Thymus (tissue), 11 donors: ENCODE measurements around the gene MAFB. TPM values are rescaled to one million over a fixed set of nuclear protein-coding genes. Genes with fewer than 3 reads are reported as not detected.

Experiments used
- DNase-seq, 9 donors: peaks; one replicate each; pipeline ENCODE4 v3.0.0-alpha.2; 2013; ENCODE audit warnings: low spot score in 9 of 9, low read depth in 6 of 9, missing footprints in 1 of 9
- H3K27ac ChIP-seq, 2 donors: one replicate each; pipeline ENCODE4 v1.5.1; 2013; ENCODE audit warnings: control low read depth in 1 of 2, low read depth in 1 of 2, low read length in 1 of 2, mild to moderate bottlenecking in 1 of 2, moderate library complexity in 1 of 2
- H3K27me3 ChIP-seq, 2 donors: one replicate each; pipeline ENCODE4 v1.5.1; 2013; ENCODE audit warnings: low read length in 1 of 2; ENCODE audit not compliant: control insufficient read depth in 2 of 2, insufficient read depth in 1 of 2
- H3K36me3 ChIP-seq, 2 donors: one replicate each; pipeline ENCODE4 v1.5.1; 2013; ENCODE audit warnings: low read length in 1 of 2, mild to moderate bottlenecking in 1 of 2, moderate library complexity in 1 of 2; ENCODE audit not compliant: control insufficient read depth in 2 of 2, insufficient read depth in 2 of 2
- H3K4me1 ChIP-seq, 2 donors: one replicate each; pipeline ENCODE4 v1.5.1; 2013; ENCODE audit warnings: low read length in 2 of 2; ENCODE audit not compliant: control insufficient read depth in 2 of 2, insufficient read depth in 2 of 2
- H3K4me3 ChIP-seq, 2 donors: one replicate each; pipeline ENCODE4 v1.5.1; 2013; ENCODE audit warnings: low read length in 2 of 2, control low read depth in 1 of 2, mild to moderate bottlenecking in 1 of 2
- H3K9me3 ChIP-seq, 2 donors: one replicate each; pipeline ENCODE4 v1.5.1; 2013; ENCODE audit warnings: low read length in 1 of 2, mild to moderate bottlenecking in 1 of 2; ENCODE audit not compliant: control insufficient read depth in 2 of 2, insufficient read depth in 1 of 2
- WGBS: extraction: QIAGEN DNeasy Blood & Tissue Kit; methylation state at CpG from one replicate; pipeline ENCODE4 v1.1.7; 2013; 5-methylcytosine and 5-hydroxymethylcytosine counted together
- polyA plus RNA-seq: library from polyadenylated mRNA; stranded (reverse); fragments of 200-250 nt; gene quantifications from one replicate; pipeline ENCODE4 v1.2.3, GENCODE V29; 2013
- total RNA-seq: library from RNA; stranded (reverse); fragments of 120-200 nt; gene quantifications from one replicate; pipeline ENCODE4 v1.2.4, GENCODE V29; 2013
- donor health status: healthy.

Gene MAFB
- total and polyA plus RNA-seq, 2 donors: 3.5 to 26.1 TPM

DNA sequence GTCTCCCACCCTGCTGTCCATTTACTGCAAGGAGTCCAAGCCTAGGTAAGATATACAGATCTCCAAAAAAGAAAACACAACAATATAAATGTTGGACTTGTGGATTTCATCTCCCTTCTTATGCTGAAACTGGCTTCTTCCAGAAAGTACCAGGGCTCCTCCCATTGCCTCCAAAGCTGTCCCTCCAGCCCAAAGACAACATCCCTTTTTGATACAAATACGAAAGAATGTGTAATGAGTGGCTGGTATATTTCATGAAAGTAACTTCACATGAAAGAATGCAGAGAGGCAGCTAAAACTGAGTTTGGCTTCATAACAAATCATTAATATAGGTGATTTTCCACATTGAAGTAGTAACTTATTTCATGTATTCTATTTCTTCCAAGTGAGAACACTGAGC lies 7.9 kb downstream of the MAFB start:
- no peak for DNase-seq
- no peaks in the 10 kb centered on the region for H3K36me3 ChIP-seq
- H3K4me1 ChIP-seq: no peaks in the 10 kb centered on the region
- no peak overlapping the region for H3K4me3 ChIP-seq
- 91% methylated on average over 1 of the region's 1 CpG for WGBS
- H3K27ac ChIP-seq: no peak overlapping the region
- H3K9me3 ChIP-seq: no peaks in the 10 kb centered on the region
- peaks cover 61 to 71% of the 10 kb centered on the region in 2 donors for H3K27me3 ChIP-seq

DNA sequence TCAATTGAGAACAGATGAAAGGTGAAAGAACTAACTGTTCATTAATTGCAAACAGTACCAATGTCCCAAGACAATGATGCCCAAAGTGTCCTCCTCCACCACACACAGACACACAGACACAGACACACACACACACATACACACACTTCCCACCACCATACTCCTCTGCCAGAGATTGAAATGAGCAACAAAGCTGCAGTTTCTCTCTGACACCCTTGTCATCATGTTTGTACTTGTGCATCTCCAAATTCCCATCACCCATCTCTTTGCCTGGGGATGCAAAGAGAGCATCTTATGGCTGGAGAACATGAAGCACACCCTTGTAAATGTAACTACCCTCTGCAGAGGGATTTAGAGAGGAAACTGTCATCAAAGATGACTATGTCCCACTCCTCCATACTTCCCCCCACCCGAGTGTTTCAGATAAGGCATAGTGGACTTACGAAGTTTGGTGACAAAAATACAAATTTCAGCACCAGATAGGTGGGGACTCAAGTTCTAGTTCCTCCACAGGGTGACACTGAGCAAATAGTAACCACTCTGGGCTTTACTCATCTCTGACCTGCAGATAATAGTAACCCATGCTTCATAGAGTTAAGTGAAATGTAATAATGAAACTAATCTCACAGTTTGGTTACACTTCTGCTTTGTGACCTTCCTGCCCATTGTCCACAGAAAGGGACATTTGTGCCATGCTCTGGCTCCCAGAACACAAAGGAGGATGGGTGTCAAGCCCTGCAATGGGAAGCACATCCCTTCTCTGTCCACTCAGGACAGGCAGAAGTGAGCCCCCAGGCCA lies 8.7 kb downstream of the MAFB start:
- Histone ChIP-seq H3K27ac (no peak overlapping the region), H3K4me1 (no peaks in the 10 kb centered on the region), H3K4me3 (no peak overlapping the region), H3K36me3 (no peaks in the 10 kb centered on the region), H3K9me3 (no peaks in the 10 kb centered on the region), H3K27me3 (peaks cover 58 to 63% of the 10 kb centered on the region in 2 donors)
- 84% methylated on average over 2 of the region's 2 CpGs for WGBS
- no peak for DNase-seq

DNA sequence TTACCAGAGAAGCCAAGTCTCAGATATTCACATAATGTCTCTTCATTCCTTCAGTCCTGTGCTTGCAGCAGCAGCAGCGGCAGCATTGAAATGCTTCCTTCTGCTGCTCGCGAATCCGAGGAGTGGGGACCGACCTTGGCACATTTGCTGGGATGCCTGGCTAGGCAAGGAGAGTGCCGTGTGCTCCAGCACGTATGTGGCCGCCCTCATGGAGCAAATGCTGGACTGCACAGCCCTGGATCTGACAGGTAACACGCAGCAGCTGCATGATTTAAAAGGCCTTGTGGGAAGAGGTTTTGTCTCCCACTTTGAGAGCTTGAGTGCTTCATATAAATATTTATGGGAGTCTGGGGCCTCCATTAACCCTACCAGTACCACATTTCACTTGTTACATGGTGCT lies 9.9 kb downstream of the MAFB start:
- no peaks in the 10 kb centered on the region for H3K9me3 ChIP-seq
- 82% methylated on average over 9 of the region's 9 CpGs for WGBS
- H3K4me3 ChIP-seq: no peak overlapping the region
- no peak overlapping the region for H3K27ac ChIP-seq
- DNase-seq: no peak
- H3K27me3 ChIP-seq: peaks cover 49 to 51% of the 10 kb centered on the region in 2 donors
- no peaks in the 10 kb centered on the region for H3K4me1 ChIP-seq
- no peaks in the 10 kb centered on the region for H3K36me3 ChIP-seq

DNA sequence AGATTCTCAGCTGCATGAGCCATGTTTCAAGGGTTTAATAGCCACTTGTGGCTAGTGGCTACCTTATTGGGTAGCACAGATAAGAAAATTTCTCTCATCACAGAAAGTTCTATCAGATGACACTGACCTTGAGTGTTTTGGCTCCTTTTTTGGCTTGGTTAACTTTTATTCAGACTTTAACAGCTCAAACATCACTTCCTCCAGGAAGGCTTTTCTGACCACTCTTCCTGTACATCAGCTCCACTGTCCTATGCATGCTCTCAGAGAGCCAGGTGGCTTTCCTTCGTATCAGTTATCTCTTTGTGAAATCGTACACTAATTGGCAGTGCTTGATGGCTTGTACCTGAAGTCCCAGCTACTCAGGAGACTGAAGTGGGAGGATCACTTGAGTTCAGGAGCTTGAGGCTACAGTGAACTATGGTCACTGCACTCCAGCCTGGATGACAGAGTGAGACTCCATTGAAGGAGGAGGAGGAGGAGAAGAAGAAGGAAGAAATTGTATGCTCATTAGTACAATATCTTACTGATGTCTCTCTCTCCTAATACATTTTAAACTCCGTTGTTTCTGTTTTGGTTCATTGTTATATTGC lies 10.7 kb downstream of the MAFB start:
- Histone ChIP-seq H3K9me3 (no peaks in the 10 kb centered on the region), H3K27me3 (peaks cover 41 to 43% of the 10 kb centered on the region in 2 donors), H3K4me3 (no peak overlapping the region), H3K36me3 (no peaks in the 10 kb centered on the region), H3K4me1 (no peaks in the 10 kb centered on the region), H3K27ac (no peak overlapping the region)
- 35% methylated on average over 3 of the region's 3 CpGs for WGBS
- DNase-seq: no peak

DNA sequence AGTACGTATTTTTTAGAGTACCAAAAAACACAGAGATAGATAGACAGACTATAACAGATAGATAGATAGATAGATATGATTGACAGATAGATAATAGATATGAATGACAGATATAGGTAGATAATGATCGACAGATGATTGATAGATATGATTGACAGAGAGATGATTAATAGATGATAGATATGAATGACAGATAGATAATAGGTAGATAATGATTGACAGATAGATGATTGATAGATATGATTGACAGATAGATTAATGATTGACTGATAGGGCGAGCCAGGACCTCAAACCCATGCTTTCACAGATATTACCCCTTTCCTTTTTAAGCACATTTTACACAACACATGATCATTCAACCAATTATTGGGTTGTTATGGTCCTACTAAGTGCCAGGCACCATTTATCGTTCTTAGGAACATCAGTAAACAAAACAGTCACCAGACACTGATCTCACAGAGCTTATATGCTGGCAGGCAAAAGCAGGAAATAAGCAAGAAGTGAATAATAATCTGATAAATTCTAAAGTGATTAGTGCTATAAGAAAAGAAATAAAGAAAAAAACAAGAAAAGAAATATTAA lies 11.6 kb downstream of the MAFB start:
- Histone ChIP-seq H3K4me3 (no peak overlapping the region), H3K36me3 (no peaks in the 10 kb centered on the region), H3K27ac (no peak overlapping the region), H3K9me3 (no peaks in the 10 kb centered on the region), H3K27me3 (peaks cover 32 to 33% of the 10 kb centered on the region in 2 donors), H3K4me1 (no peaks in the 10 kb centered on the region)
- WGBS: 88% methylated on average over 4 of the region's 4 CpGs
- DNase-seq: no peak

DNA sequence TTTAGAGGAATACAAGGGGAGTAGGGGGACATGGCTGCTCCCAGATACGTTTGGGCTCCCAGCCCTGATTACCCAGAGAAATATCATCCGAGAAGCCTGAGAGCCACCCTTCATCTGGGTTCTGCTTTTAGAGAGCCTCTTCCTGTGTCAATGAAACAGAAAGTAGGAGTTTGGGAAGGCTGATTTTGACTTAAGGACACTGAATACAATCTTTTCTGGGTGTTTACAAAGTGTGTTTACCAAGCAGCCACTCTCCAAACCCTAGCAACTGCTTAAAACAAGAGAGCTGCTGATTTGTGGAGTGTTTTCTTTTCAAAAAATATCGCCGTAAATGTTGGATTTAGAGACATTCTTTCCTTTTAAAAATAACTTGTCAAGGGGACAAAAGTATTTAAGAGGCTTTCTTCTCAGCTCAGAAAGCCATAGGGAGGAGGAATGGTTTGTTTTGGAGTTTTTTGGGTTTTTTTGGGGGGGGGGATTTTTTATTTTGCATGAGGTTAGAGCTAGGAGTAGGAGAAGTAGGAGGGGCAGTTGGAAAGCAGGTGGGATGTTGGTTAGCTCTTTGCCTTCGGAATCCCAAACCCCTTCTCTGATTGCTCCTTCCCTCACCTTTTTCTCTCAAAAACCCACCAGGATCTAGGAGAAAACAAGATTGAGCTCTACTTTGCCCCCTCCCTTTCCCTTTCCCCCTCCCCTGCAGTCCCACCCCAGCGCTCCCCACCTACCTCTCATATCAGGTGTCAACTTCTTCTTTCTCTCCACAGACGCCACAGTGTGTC lies 12.4 kb downstream of the MAFB start:
- Histone ChIP-seq H3K4me1 (no peaks in the 10 kb centered on the region), H3K27ac (no peak overlapping the region), H3K27me3 (peaks cover 24 to 26% of the 10 kb centered on the region in 2 donors), H3K36me3 (no peaks in the 10 kb centered on the region), H3K9me3 (no peaks in the 10 kb centered on the region), H3K4me3 (no peak overlapping the region)
- 48% methylated on average over 7 of the region's 7 CpGs for WGBS
- DNase-seq: no peak

DNA sequence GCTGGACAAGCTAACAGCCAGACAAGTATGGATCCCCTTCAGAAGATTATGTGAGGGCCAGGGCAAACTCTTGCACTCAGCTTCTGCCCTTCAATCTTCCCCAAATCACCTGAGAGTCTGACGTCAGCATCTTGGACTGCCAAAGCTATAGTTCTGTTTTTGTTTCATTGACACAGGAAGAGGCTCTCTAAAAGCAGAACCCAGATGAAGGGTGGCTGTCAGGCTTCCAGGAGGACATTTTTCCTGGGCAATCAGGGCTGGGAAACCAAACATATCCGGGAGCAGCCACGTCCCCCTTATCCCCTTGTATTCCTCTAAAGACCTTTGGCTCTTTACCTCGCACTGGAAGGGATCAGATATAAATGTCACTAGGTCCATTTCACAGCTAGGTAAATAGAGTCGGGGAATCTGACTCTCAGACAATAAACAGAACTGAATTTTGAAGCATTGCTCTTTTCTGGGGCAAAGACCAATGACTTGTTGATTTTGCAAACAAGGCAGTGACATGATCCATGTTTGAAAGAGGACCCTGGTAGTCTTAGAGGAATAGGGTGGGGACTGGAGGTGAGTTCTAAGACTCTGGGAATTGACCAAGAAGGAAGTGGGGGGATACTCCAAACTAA lies 13.3 kb downstream of the MAFB start:
- H3K27ac ChIP-seq: no peak overlapping the region

GRCh38 chr20:40673442-40673841 lies 15.6 kb downstream of the MAFB start:
- H3K27me3 ChIP-seq: peaks cover 2 to 13% of the 10 kb centered on the region in 2 donors
- H3K36me3 ChIP-seq: no peaks in the 10 kb centered on the region
- no peak overlapping the region for H3K27ac ChIP-seq
- no peaks in the 10 kb centered on the region for H3K9me3 ChIP-seq
- no peak overlapping the region for H3K4me3 ChIP-seq
- no peaks in the 10 kb centered on the region for H3K4me1 ChIP-seq
- DNase-seq: no peak

More for the DNA sequence above, 13.3 kb downstream of the MAFB start:
- H3K4me1 ChIP-seq: no peaks in the 10 kb centered on the region
- no peaks in the 10 kb centered on the region for H3K9me3 ChIP-seq
- 63% methylated on average over 5 of the region's 5 CpGs for WGBS
- no peak overlapping the region for H3K4me3 ChIP-seq
- peaks cover 16 to 21% of the 10 kb centered on the region in 2 donors for H3K27me3 ChIP-seq
- no peak for DNase-seq
- H3K36me3 ChIP-seq: no peaks in the 10 kb centered on the region
